Smooth muscle cell (in vitro differentiated cells): ENCODE data around the gene WASL. TPM values are rescaled to one million over a fixed set of nuclear protein-coding genes. Genes with fewer than 3 reads are reported as not detected.

ENCODE experiments used
- DNase-seq: peaks from one replicate; lab custom pipeline; 2025; ENCODE audit not compliant: unreplicated experiment; lab: John Stamatoyannopoulos, UW
- H2AFZ ChIP-seq: fragments of 200-600 bp; sonication (generic); 2 replicates; pipeline ENCODE4 v1.6.0; 2016; ENCODE audit warnings: antibody characterized with exemption, low read depth, mild to moderate bottlenecking
- H3F3A ChIP-seq: fragments of 200-600 bp; sonication (generic); 2 replicates; pipeline ENCODE4 v1.6.0; 2017; ENCODE audit warnings: antibody characterized with exemption, low read depth
- H3K27ac ChIP-seq: fragments of 200-600 bp; sonication (generic); 2 replicates; pipeline ENCODE4 v1.5.1; 2016; ENCODE audit warnings: low read depth, mild to moderate bottlenecking
- H3K27me3 ChIP-seq: fragments of 200-600 bp; sonication (generic); 2 replicates; pipeline ENCODE4 v1.6.1; 2016; ENCODE audit warnings: low read depth, mild to moderate bottlenecking
- H3K36me3 ChIP-seq: fragments of 200-600 bp; sonication (generic); 2 replicates; pipeline ENCODE4 v1.5.1; 2016; ENCODE audit warnings: low read depth
- H3K4me1 ChIP-seq: fragments of 200-600 bp; sonication (generic); 2 replicates; pipeline ENCODE4 v1.5.1; 2016; ENCODE audit warnings: low read depth
- H3K4me2 ChIP-seq: fragments of 200-600 bp; sonication (generic); 2 replicates; pipeline ENCODE4 v1.6.0; 2016; ENCODE audit warnings: mild to moderate bottlenecking
- H3K4me3 ChIP-seq: fragments of 200-600 bp; sonication (generic); 2 replicates; pipeline ENCODE4 v1.5.1; 2016; ENCODE audit warnings: mild to moderate bottlenecking
- H3K79me2 ChIP-seq: fragments of 200-600 bp; sonication (generic); 2 replicates; pipeline ENCODE4 v1.6.0; 2016; ENCODE audit warnings: low read depth, mild to moderate bottlenecking
- H3K9ac ChIP-seq: fragments of 200-600 bp; sonication (generic); 2 replicates; pipeline ENCODE4 v1.6.0; 2016; ENCODE audit warnings: low read depth
- H3K9me3 ChIP-seq: fragments of 200-600 bp; sonication (generic); replicated peaks from 2 replicates; pipeline ENCODE4 v1.5.1; 2016; ENCODE audit warnings: low read depth
- H4K20me1 ChIP-seq: fragments of 200-600 bp; sonication (generic); 2 replicates; pipeline ENCODE4 v1.6.0; 2016; ENCODE audit warnings: low read depth
- WGBS: methylation state at CpG from one replicate; pipeline ENCODE4 v1.1.7; 2016; ENCODE audit warnings: low lambda C conversion rate; 5-methylcytosine and 5-hydroxymethylcytosine counted together
- polyA plus RNA-seq: library from polyadenylated mRNA; unstranded; fragments of >200 nt; fragmentation: Nextera tagmentation; extraction: Ambion mirVana; gene quantifications from 2 replicates; pipeline ENCODE4 v1.2.1, GENCODE V29; 2016
- total RNA-seq: library from RNA; depleted of rRNA; stranded (reverse); fragments of >200 nt; gene quantifications from 2 replicates; pipeline ENCODE4 v1.2.3, GENCODE V29; 2014
- TF ChIP-seq, protein P1 (sequence below): fragments of 200-600 bp; sonication (generic); IDR thresholded peaks from 2 replicates; pipeline ENCODE4 v1.5.1; 2017; ENCODE audit warnings: borderline replicate concordance, mild to moderate bottlenecking, antibody characterized with exemption; ENCODE audit not compliant: insufficient read depth, poor library complexity, severe bottlenecking

Gene WASL
- total and polyA plus RNA-seq, 2 experiments from 2014 or later = 22.7 to 35.3 TPM

- Histone ChIP-seq H3F3A (peaks cover 23% of the 10 kb centered on the region), H3K36me3 (no peaks in the 10 kb centered on the region), H3K27me3 (no peaks in the 10 kb centered on the region), H3K4me3 (peak overlapping the region; percentile 82), H3K9me3 (no peaks in the 10 kb centered on the region), H3K79me2 (peaks cover 61% of the 10 kb centered on the region), H4K20me1 (peaks cover 54% of the 10 kb centered on the region), H3K4me1 (peaks cover 48% of the 10 kb centered on the region), H3K9ac (peak overlapping the region; percentile 96), H2AFZ (peak overlapping the region; percentile 4), H3K4me2 (peak overlapping the region; percentile 95), H3K27ac (peak overlapping the region; percentile 98)
- DNase-seq = peak; percentile 6
- TF ChIP-seq, protein P1, sequence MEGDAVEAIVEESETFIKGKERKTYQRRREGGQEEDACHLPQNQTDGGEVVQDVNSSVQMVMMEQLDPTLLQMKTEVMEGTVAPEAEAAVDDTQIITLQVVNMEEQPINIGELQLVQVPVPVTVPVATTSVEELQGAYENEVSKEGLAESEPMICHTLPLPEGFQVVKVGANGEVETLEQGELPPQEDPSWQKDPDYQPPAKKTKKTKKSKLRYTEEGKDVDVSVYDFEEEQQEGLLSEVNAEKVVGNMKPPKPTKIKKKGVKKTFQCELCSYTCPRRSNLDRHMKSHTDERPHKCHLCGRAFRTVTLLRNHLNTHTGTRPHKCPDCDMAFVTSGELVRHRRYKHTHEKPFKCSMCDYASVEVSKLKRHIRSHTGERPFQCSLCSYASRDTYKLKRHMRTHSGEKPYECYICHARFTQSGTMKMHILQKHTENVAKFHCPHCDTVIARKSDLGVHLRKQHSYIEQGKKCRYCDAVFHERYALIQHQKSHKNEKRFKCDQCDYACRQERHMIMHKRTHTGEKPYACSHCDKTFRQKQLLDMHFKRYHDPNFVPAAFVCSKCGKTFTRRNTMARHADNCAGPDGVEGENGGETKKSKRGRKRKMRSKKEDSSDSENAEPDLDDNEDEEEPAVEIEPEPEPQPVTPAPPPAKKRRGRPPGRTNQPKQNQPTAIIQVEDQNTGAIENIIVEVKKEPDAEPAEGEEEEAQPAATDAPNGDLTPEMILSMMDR = no peak
- WGBS = under 1% methylated on average over 12 of the region's 12 CpGs
Measured at GRCh38 chr7:123747620-123748141, 1.1 kb downstream of the WASL start.

DNA sequence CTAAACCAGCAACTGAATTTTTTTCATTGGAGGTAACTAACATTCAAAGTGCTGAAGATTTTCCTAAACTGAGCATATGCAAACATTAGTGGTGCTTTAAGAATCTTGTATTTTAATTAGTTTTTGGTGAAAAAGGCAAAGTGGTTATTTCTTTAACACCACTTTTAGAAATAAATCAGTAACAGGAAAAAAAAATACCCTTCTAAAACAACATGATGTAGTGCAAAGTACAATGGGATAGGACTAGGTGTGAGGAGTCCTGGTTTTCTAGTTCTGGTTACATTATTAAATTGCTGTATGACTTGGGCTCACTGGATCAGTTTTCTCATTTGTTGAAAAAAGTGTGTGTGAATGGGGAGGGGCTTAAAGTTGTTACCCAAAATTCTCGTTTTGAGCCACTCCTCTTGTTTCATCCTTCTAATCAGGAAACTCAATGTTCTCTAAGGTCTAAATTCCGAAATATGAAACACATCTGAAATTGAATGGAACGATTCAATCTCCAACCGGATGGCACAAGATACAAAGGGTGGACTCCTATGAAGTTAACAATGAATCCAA is 1.8 kb downstream of the WASL start:
- H4K20me1 ChIP-seq = peaks cover 60% of the 10 kb centered on the region
- H3K27ac ChIP-seq = peak overlapping the region; percentile 98
- H2AFZ ChIP-seq = no peak overlapping the region
- no peak for DNase-seq
- H3K9ac ChIP-seq = peak overlapping the region; percentile 96
- H3K4me3 ChIP-seq = peak overlapping the region; percentile 82
- no peaks in the 10 kb centered on the region for H3K27me3 ChIP-seq
- H3K79me2 ChIP-seq = peaks cover 68% of the 10 kb centered on the region
- peaks cover 52% of the 10 kb centered on the region for H3K4me1 ChIP-seq
- H3F3A ChIP-seq = peaks cover 23% of the 10 kb centered on the region
- TF ChIP-seq, protein P1 = no peak
- peak overlapping the region; percentile 95 for H3K4me2 ChIP-seq
- WGBS = 22% methylated on average over 4 of the region's 4 CpGs
- H3K36me3 ChIP-seq = no peaks in the 10 kb centered on the region
- H3K9me3 ChIP-seq = no peaks in the 10 kb centered on the region

DNA sequence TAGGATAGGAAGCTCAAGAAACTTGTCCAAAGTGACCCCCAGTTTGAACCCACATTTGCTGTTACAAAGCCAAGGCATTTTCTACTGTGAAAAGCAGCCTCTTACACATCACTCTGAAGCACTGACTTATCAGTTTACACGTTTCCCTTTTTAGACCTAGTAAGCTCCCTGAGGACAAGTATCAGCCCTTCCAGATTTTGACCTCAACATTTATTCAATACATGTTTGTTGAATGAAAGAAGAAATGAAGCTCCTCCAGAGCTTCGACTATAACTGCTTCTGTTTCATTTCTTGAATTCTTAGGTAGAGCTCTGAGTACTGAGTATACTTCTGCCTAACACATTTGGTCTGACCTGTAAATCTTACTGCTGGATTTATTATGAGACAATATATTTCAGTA is 2.7 kb downstream of the WASL start:
- H3K36me3 ChIP-seq = no peaks in the 10 kb centered on the region
- H3K4me2 ChIP-seq = peak overlapping the region; percentile 95
- peaks cover 18% of the 10 kb centered on the region for H3F3A ChIP-seq
- TF ChIP-seq, protein P1 = no peak
- WGBS = 36% methylated on average over 2 of the region's 2 CpGs
- peaks cover 77% of the 10 kb centered on the region for H3K79me2 ChIP-seq
- H2AFZ ChIP-seq = no peak overlapping the region
- H3K27ac ChIP-seq = no peak overlapping the region
- H3K4me1 ChIP-seq = peaks cover 49% of the 10 kb centered on the region
- peaks cover 70% of the 10 kb centered on the region for H4K20me1 ChIP-seq
- H3K9ac ChIP-seq = no peak overlapping the region
- H3K9me3 ChIP-seq = no peaks in the 10 kb centered on the region
- H3K4me3 ChIP-seq = peak overlapping the region; percentile 82
- no peak for DNase-seq
- no peaks in the 10 kb centered on the region for H3K27me3 ChIP-seq

GRCh38 chr7:123745437-123745836 is 3.4 kb downstream of the WASL start:
- H3K4me2 ChIP-seq = peak overlapping the region; percentile 95
- 90% methylated on average over 2 of the region's 2 CpGs for WGBS
- DNase-seq = no peak

More at GRCh38 chr7:123745437-123745836, 3.4 kb downstream of the WASL start:
- peaks cover 83% of the 10 kb centered on the region for H3K79me2 ChIP-seq
- H3K27me3 ChIP-seq = no peaks in the 10 kb centered on the region
- H3K4me3 ChIP-seq = peak overlapping the region; percentile 82
- peaks cover 76% of the 10 kb centered on the region for H4K20me1 ChIP-seq
- H3K9ac ChIP-seq = no peak overlapping the region
- TF ChIP-seq, protein P1 = no peak
- no peaks in the 10 kb centered on the region for H3K36me3 ChIP-seq
- peaks cover 47% of the 10 kb centered on the region for H3K4me1 ChIP-seq
- peaks cover 18% of the 10 kb centered on the region for H3F3A ChIP-seq
- no peak overlapping the region for H3K27ac ChIP-seq
- H3K9me3 ChIP-seq = no peaks in the 10 kb centered on the region
- no peak overlapping the region for H2AFZ ChIP-seq
